Sigmoid colon (tissue), 4 donors: ENCODE measurements around the gene ZNF532.

Experiments used
- EP300 ChIP-seq, 4 donors: sonication (generic); formaldehyde crosslinking; IDR thresholded peaks; one replicate each; pipeline ENCODE4 v1.6.1; 2017; ENCODE audit warnings: antibody characterized with exemption in 4 of 4
- POLR2A ChIP-seq, 2 donors: fragments of 450-650 bp; IDR thresholded peaks; one replicate each; pipeline ENCODE4 v1.6.1; 2016; ENCODE audit warnings: antibody characterized with exemption in 2 of 2, mild to moderate bottlenecking in 2 of 2, moderate library complexity in 2 of 2
- TF ChIP-seq, protein P1 (sequence below), 4 experiments: fragments of 450-650 bp in 3 of 4; fragments of 200-600 bp in 1 of 4; IDR thresholded peaks; one replicate each; pipeline ENCODE4 v1.5.1; 2016 to 2019; ENCODE audit warnings: antibody characterized with exemption in 4 of 4, mild to moderate bottlenecking in 3 of 4, moderate library complexity in 2 of 4

DNA sequence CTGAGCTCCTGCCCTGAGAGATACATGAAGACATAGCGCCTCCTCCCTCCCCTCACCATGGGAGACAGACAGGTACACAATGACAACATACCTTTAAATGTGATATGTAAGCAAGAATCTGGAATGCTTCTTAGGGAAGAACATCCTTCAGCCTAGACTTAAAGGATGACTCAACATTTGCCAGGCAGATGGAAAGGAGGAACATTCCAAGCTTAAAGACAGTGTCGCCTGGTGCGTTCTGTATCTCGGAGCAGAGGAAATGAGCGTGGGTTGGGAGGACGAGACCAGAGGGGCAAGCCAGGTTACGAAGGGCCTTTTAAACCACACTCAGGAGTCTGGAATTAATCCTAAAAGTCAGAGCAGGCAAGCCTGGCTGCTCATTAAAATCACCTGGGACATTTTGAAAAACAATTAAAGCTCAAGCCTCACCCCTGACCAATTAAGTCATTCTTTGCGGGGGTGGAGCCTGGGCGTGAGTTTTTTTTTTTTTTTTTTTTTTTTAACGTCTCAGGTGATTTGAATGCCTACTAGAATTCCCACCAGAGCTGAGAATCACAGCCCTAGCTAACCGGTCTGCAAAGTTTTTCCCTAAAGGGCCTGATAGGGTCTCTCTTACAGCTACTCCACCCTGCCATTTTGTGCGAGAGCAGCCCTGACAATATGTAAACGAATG, 143.8 kb downstream of the ZNF532 start:
- TF ChIP-seq, protein P1, sequence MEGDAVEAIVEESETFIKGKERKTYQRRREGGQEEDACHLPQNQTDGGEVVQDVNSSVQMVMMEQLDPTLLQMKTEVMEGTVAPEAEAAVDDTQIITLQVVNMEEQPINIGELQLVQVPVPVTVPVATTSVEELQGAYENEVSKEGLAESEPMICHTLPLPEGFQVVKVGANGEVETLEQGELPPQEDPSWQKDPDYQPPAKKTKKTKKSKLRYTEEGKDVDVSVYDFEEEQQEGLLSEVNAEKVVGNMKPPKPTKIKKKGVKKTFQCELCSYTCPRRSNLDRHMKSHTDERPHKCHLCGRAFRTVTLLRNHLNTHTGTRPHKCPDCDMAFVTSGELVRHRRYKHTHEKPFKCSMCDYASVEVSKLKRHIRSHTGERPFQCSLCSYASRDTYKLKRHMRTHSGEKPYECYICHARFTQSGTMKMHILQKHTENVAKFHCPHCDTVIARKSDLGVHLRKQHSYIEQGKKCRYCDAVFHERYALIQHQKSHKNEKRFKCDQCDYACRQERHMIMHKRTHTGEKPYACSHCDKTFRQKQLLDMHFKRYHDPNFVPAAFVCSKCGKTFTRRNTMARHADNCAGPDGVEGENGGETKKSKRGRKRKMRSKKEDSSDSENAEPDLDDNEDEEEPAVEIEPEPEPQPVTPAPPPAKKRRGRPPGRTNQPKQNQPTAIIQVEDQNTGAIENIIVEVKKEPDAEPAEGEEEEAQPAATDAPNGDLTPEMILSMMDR (IDR thresholded peaks at IDR 0.05) = no peak
- TF ChIP-seq POLR2A (IDR thresholded peaks at IDR 0.05) (no peak), EP300 (IDR thresholded peaks at IDR 0.05) (no peak)
